ENCODE measurements around the gene LINC00305. TPM values are rescaled to one million over a fixed set of nuclear protein-coding genes. Genes with fewer than 3 reads are reported as not detected.
A peak's percentile ranks its signal among the peaks of the same experiment; 100 is the strongest.

LINC00305 gene
- total and polyA plus RNA-seq, 2 of the 8 experiments (the other 6 are each of a cell fraction or from before 2014, with no cell fraction given) = not detected

- TF ChIP-seq SRF (IDR thresholded peaks at IDR 0.05; ENCODE audit: low read depth, low read length) = no peak
- no peak for TF ChIP-seq ASH2L (IDR thresholded peaks at IDR 0.05; ENCODE audit: low read length)
- TF ChIP-seq SIN3A (conservative IDR thresholded peaks at IDR 0.05 in 1 of 2, IDR thresholded peaks at IDR 0.05 in 1 of 2; ENCODE audit: low read depth in 1 of 2, low read length in 2 of 2) = no peak
- peak; percentile 25 for TF ChIP-seq CHD7 (IDR thresholded peaks at IDR 0.05; ENCODE audit: insufficient replicate concordance, low read length)
- TF ChIP-seq YY1 (IDR thresholded peaks at IDR 0.05; ENCODE audit: low read depth, low read length) = no peak
- TF ChIP-seq KDM5A (IDR thresholded peaks at IDR 0.05; ENCODE audit: low read length) = no peak
- no peak for TF ChIP-seq RBBP5 (IDR thresholded peaks at IDR 0.05; ENCODE audit: borderline replicate concordance, low read depth, low read length)
- no peak for TF ChIP-seq NANOG (IDR thresholded peaks at IDR 0.05; ENCODE audit: insufficient read depth, low read depth, low read length, poor library complexity, severe bottlenecking)
- no peak for TF ChIP-seq CHD2 (IDR thresholded peaks at IDR 0.05; ENCODE audit: low read length)
- no peak for TF ChIP-seq CHD1 (IDR thresholded peaks at IDR 0.05; ENCODE audit: low read depth, low read length)
- TF ChIP-seq MAX (IDR thresholded peaks at IDR 0.05) = no peak
These were observed 14.7 kb downstream of the LINC00305 start (continued) for GRCh38 chr18:64134044-64134747.
